GM19468 (cell line): ENCODE measurements around the gene CCDC154.
"Not testable (repeated sequence)": the region's sequence is repeated elsewhere in the genome, so short reads cannot be mapped to it uniquely, and the experiment has no call there.

ENCODE experiments used
- ATAC-seq: cut with Tn5 transposase; IDR thresholded peaks from one replicate; pipeline ENCODE4 v1.9.1; 2021; ENCODE audit warnings: mild to moderate bottlenecking, moderate library complexity, moderate number of reproducible peaks; ENCODE audit not compliant: unreplicated experiment; ENCODE audit errors: extremely low read depth

Gene CCDC154

GRCh38 chr16:1456951-1457350, 12.6 kb upstream of the CCDC154 start:
- no peak for ATAC-seq

GRCh38 chr16:1455190-1456171, 11.1 kb upstream of the CCDC154 start:
- ATAC-seq: no peak

- no peak for ATAC-seq
Observed at GRCh38 chr16:1454561-1454960, 10.2 kb upstream of the CCDC154 start.

- ATAC-seq: no peak
Observed at GRCh38 chr16:1453316-1453715, 9.0 kb upstream of the CCDC154 start.

- no peak for ATAC-seq
Observed at GRCh38 chr16:1452530-1452929, 8.2 kb upstream of the CCDC154 start.

GRCh38 chr16:1451702-1452392, 7.5 kb upstream of the CCDC154 start:
- no peak for ATAC-seq

- ATAC-seq: no peak
Observed at GRCh38 chr16:1450841-1451240, 6.5 kb upstream of the CCDC154 start.

- ATAC-seq: no peak
Observed at GRCh38 chr16:1450218-1450617, 5.9 kb upstream of the CCDC154 start.

GRCh38 chr16:1449201-1449788, 4.9 kb upstream of the CCDC154 start:
- no peak for ATAC-seq

- no peak for ATAC-seq
Observed at GRCh38 chr16:1448536-1449116, 4.3 kb upstream of the CCDC154 start.

GRCh38 chr16:1447965-1448364, 3.6 kb upstream of the CCDC154 start:
- no peak for ATAC-seq

GRCh38 chr16:1446296-1447080, 2.1 kb upstream of the CCDC154 start:
- ATAC-seq: no peak

GRCh38 chr16:1445518-1446203, 1.3 kb upstream of the CCDC154 start:
- no peak for ATAC-seq

- no peak for ATAC-seq
Observed at GRCh38 chr16:1444730-1445517, 568 bp upstream of the CCDC154 start.

- no peak for ATAC-seq
Observed at GRCh38 chr16:1443403-1443973, 868 bp downstream of the CCDC154 start.

- no peak for ATAC-seq
Observed at GRCh38 chr16:1442697-1443096, 1.7 kb downstream of the CCDC154 start.

- no peak for ATAC-seq
Observed at GRCh38 chr16:1441391-1441829, 2.9 kb downstream of the CCDC154 start.

- not testable (repeated sequence) for ATAC-seq
Observed at GRCh38 chr16:1439699-1440074, 4.7 kb downstream of the CCDC154 start.
